K562 (cell line): ENCODE data around the gene CBLL1. TPM values are rescaled to one million over a fixed set of nuclear protein-coding genes. Genes with fewer than 3 reads are reported as not detected.

Experiments
- ATAC-seq: fragments of 200-7000 bp; cut with Tn5 transposase; 3 replicates; pipeline ENCODE4 v1.9.1; 2020; ENCODE audit warnings: moderate library complexity
- BruUV-seq: library from RNA; stranded (reverse); fragments of 400-500 nt; replicated peaks from 2 replicates; lab custom pipeline; 2021; lab: Mats Ljungman, UMichigan
- CTCF ChIA-PET: fragments of 300-600 bp; formaldehyde crosslinking; extraction: SDS; loops from one replicate; lab custom pipeline; 2021; ENCODE audit warnings: low intra/inter-chr PET ratio; lab: Yijun Ruan, JAX
- POLR2A ChIA-PET: fragments of 300-600, 350-650 bp; sonication (Branson Sonifier 250); formaldehyde crosslinking; extraction: SDS; loops from one replicate; lab custom pipeline; 2021; ENCODE audit warnings: antibody characterized with exemption, inconsistent platforms; lab: Yijun Ruan, JAX
- DNase-seq, 4 experiments: peaks; one replicate each; pipeline versions ENCODE4 v3.0.0 to v3.0.0-alpha.2; 2011 to 2018; ENCODE audit warnings: low spot score in 3 of 4, mixed read lengths in 3 of 4; ENCODE audit errors: extremely low read depth in 1 of 4
- FAIRE-seq: peaks from 2 replicates; lab custom pipeline; 2011; peaks lifted over from hg19 to GRCh38; lab: Jason Lieb, UNC
- H2AFZ ChIP-seq: 2 replicates; pipeline ENCODE4 v1.6.0; 2011; ENCODE audit warnings: low read depth, low read length, control low read depth, inconsistent platforms
- H3K27ac ChIP-seq: fragments of 200-600 bp; 3 replicates; pipeline ENCODE4 v1.8.0; 2011; ENCODE audit warnings: low read depth, mild to moderate bottlenecking, control low read depth, inconsistent platforms, low read length, moderate library complexity, mixed read lengths; ENCODE audit errors: extremely low read depth
- H3K27me3 ChIP-seq, 2 experiments: fragments of 300-600 bp in 1 of 2; 2 replicates in 1 of 2; 3 replicates in 1 of 2; pipeline versions ENCODE4 v1.6.0 to v1.8.0; 2011; ENCODE audit warnings: inconsistent platforms in 2 of 2, low read length in 2 of 2, mild to moderate bottlenecking in 1 of 2, mixed read lengths in 1 of 2, moderate library complexity in 1 of 2; ENCODE audit not compliant: control insufficient read depth in 2 of 2, insufficient read depth in 2 of 2
- H3K36me3 ChIP-seq: fragments of 300-600 bp; 3 replicates; pipeline ENCODE4 v1.8.0; 2011; ENCODE audit warnings: mild to moderate bottlenecking, low read length, inconsistent platforms; ENCODE audit not compliant: control insufficient read depth, insufficient read depth
- H3K4me1 ChIP-seq, 2 experiments: fragments of 200-600 bp in 1 of 2; replicated peaks in 1 of 2; 2 replicates in 1 of 2; 3 replicates in 1 of 2; pipeline versions ENCODE4 v1.5.1 to v1.8.0; 2011; ENCODE audit warnings: inconsistent platforms in 2 of 2, low read length in 2 of 2, mild to moderate bottlenecking in 1 of 2, mixed read lengths in 1 of 2, moderate library complexity in 1 of 2; ENCODE audit not compliant: control insufficient read depth in 2 of 2, insufficient read depth in 2 of 2
- H3K4me2 ChIP-seq: 2 replicates; pipeline ENCODE4 v1.6.1; 2011; ENCODE audit warnings: low read length, control low read depth, inconsistent platforms, mixed read lengths; ENCODE audit not compliant: insufficient read depth
- H3K4me3 ChIP-seq: fragments of 200-600 bp; sonication (generic), shearing (Covaris generic); 2 replicates; pipeline ENCODE4 v1.5.1; 2016; ENCODE audit warnings: control low read depth, inconsistent platforms
- H3K79me2 ChIP-seq: fragments of 200-600 bp; 3 replicates; pipeline ENCODE4 v1.8.0; 2011; ENCODE audit warnings: low read length, inconsistent platforms; ENCODE audit not compliant: control insufficient read depth, insufficient read depth
- H3K9ac ChIP-seq, 2 experiments: 2 replicates each; pipeline versions ENCODE4 v1.6.0 to v1.6.1; 2011; ENCODE audit warnings: low read depth in 2 of 2, low read length in 2 of 2, control low read depth in 1 of 2, inconsistent platforms in 1 of 2, mild to moderate bottlenecking in 1 of 2, mixed read lengths in 1 of 2; ENCODE audit not compliant: insufficient read depth in 1 of 2
- H3K9me1 ChIP-seq: one replicate; pipeline ENCODE4 v1.6.0; 2011; ENCODE audit warnings: inconsistent platforms, mild to moderate bottlenecking, low read length, moderate library complexity; ENCODE audit not compliant: control insufficient read depth, insufficient read depth
- H3K9me3 ChIP-seq: replicated peaks from 2 replicates; pipeline ENCODE4 v1.5.1; 2011; ENCODE audit warnings: low read depth, low read length, inconsistent platforms; ENCODE audit not compliant: control insufficient read depth, insufficient read depth
- H4K20me1 ChIP-seq: replicated peaks from 2 replicates; pipeline ENCODE4 v1.6.1; 2011; ENCODE audit warnings: low read length, inconsistent platforms, mixed read lengths; ENCODE audit not compliant: control insufficient read depth, insufficient read depth
- FOSL1 ChIP-seq: fragments of 200-800 bp; sonication (Bioruptor generic); conservative IDR thresholded peaks from 2 replicates; pipeline ENCODE4 v1.6.1; 2016; ENCODE audit warnings: missing genetic modification characterization, missing compliant biosample characterization
- RFX1 ChIP-seq: fragments of 450-650 bp; IDR thresholded peaks from 2 replicates; pipeline ENCODE4 v1.6.1; 2016; ENCODE audit warnings: mild to moderate bottlenecking, moderate library complexity
- ZNF77 ChIP-seq: fragments of 250-450 bp; sonication (Bioruptor Pico); IDR thresholded peaks from 2 replicates; pipeline ENCODE4 v1.5.0; 2020
- WGBS: fragments of 100-300 bp; shearing (Covaris generic); methylation state at CpG from one replicate; pipeline ENCODE4 v1.1.6; 2016; ENCODE audit warnings: low coverage, mixed read lengths; ENCODE audit not compliant: insufficient coverage; ENCODE audit errors: missing lambda C conversion rate; 5-methylcytosine and 5-hydroxymethylcytosine counted together
- in situ Hi-C: fragments of 300-500 bp; cut with MboI; formaldehyde crosslinking; loops from 4 replicates; pipeline ENCODE4 v1.15.0; 2018; ENCODE audit warnings: inconsistent platforms, mixed read lengths
- intact Hi-C: fragments of 100-400 bp; cut with micrococcal nuclease; formaldehyde crosslinking; loops from 2 replicates; pipeline ENCODE4 v1.14.2; 2022
- polyA plus RNA-seq, 8 experiments: library from polyadenylated mRNA; depleted of rRNA in 4 of 8; stranded (reverse) in 5 of 8; unstranded in 3 of 8; fragments of >200 nt; fragmentation: Nextera tagmentation in 2 of 8; fragmentation: Illumina TruSeq in 1 of 8; extraction: Ambion mirVana in 2 of 8; extraction: Trizol in 1 of 8; gene quantifications; 2 replicates each; pipeline versions ENCODE4 v1.2.1 to v1.2.3, GENCODE V29; 2011 to 2014; ENCODE audit warnings: inconsistent platforms in 1 of 8, missing spikeins in 1 of 8
- total RNA-seq, 7 experiments: library from RNA; depleted of rRNA in 6 of 7; stranded (reverse); fragments of >200 nt in 6 of 7; fragmentation: Illumina TruSeq in 2 of 7; extraction: Trizol in 2 of 7; gene quantifications; 2 replicates each; pipeline versions ENCODE4 v1.2.1 to v1.2.3, GENCODE V29; 2011 to 2021; ENCODE audit warnings: low replicate concordance in 1 of 7

The CBLL1 gene
- total and polyA plus RNA-seq, 9 of the 15 experiments (the other 6 are each of a cell fraction or from before 2014, with no cell fraction given) = 14.7 to 67.9 (median 35.4) TPM

GRCh38 chr7:107712896-107713295 lies 31.0 kb upstream of the CBLL1 start:
- H3K9me1 ChIP-seq = no peaks in the 10 kb centered on the region
- DNase-seq (no peak), ATAC-seq (no peak), FAIRE-seq (no peak)
- H3K4me3 ChIP-seq = no peak overlapping the region
- no peaks in the 10 kb centered on the region for H3K4me1 ChIP-seq
- BruUV-seq = no TSS peak
- H3K27me3 ChIP-seq = no peaks in the 10 kb centered on the region; a peak in 1 of 5 replicates
- no peaks in the 10 kb centered on the region for H3K36me3 ChIP-seq
- intact Hi-C loops (no loop called here), in situ Hi-C loops (no loop called here)
- TF ChIP-seq ZNF77 (CRISPR knock-in tag) = no peak
- no peak overlapping the region for H3K27ac ChIP-seq
- H3K79me2 ChIP-seq = no peaks in the 10 kb centered on the region
- ChIA-PET CTCF (no interaction called here), POLR2A (interaction anchor here (0.7 kb wide), 1 partner anchor 23 kb away, joined by 3 read pairs; no protein-coding TSS in a partner anchor)
- H4K20me1 ChIP-seq = no peaks in the 10 kb centered on the region
- 3% methylated on average over 1 of the region's 1 CpG for WGBS
- H3K4me2 ChIP-seq = no peak overlapping the region
- H3K9me3 ChIP-seq = no peaks in the 10 kb centered on the region
- H3K9ac ChIP-seq = no peak overlapping the region
- no peak overlapping the region for H2AFZ ChIP-seq

- Histone ChIP-seq H3K36me3 (no peaks in the 10 kb centered on the region), H3K4me1 (no peaks in the 10 kb centered on the region), H3K9ac (no peak overlapping the region), H3K4me2 (no peak overlapping the region), H3K9me3 (no peaks in the 10 kb centered on the region), H3K9me1 (no peaks in the 10 kb centered on the region), H4K20me1 (no peaks in the 10 kb centered on the region), H3K79me2 (no peaks in the 10 kb centered on the region), H3K27ac (no peak overlapping the region), H3K4me3 (no peak overlapping the region), H2AFZ (no peak overlapping the region), H3K27me3 (no peaks in the 10 kb centered on the region; a peak in 1 of 5 replicates)
- CTCF ChIA-PET = no interaction called here
- intact Hi-C loops (no loop called here), in situ Hi-C loops (no loop called here)
- ATAC-seq (no peak), FAIRE-seq (no peak), DNase-seq (no peak)
- no TSS peak for BruUV-seq
- 10% methylated on average over 6 of the region's 6 CpGs for whole genome bisulfite sequencing
- POLR2A ChIA-PET = no interaction called here
- TF ChIP-seq FOSL1 (tag) = 0 out of 2 replicates have a peak, but pooled peaks have one; percentile 27
- no peak for TF ChIP-seq RFX1
These were observed 28.4 kb upstream of the CBLL1 start for GRCh38 chr7:107715531-107715930.
